Muscle of leg (tissue), 11 donors: ENCODE measurements around the gene HES1. TPM values are rescaled to one million over a fixed set of nuclear protein-coding genes. Genes with fewer than 3 reads are reported as not detected.
A peak's percentile ranks its signal among the peaks of the same experiment; 100 is the strongest.

Source experiments
- DNase-seq: peaks from one replicate; pipeline ENCODE4 v3.0.0; 2013
- H3K27ac ChIP-seq: one replicate; pipeline ENCODE4 v1.5.1; 2013; ENCODE audit warnings: mild to moderate bottlenecking, low read length, control low read depth
- H3K27me3 ChIP-seq: one replicate; pipeline ENCODE4 v1.6.1; 2013; ENCODE audit warnings: low read length; ENCODE audit not compliant: control insufficient read depth, insufficient read depth
- H3K36me3 ChIP-seq: one replicate; pipeline ENCODE4 v1.6.1; 2013; ENCODE audit warnings: low read length; ENCODE audit not compliant: control insufficient read depth, insufficient read depth
- H3K4me1 ChIP-seq: one replicate; pipeline ENCODE4 v1.6.1; 2013; ENCODE audit warnings: low read length; ENCODE audit not compliant: control insufficient read depth, insufficient read depth
- H3K4me3 ChIP-seq: one replicate; pipeline ENCODE4 v1.5.1; 2013; ENCODE audit warnings: low read length, control low read depth
- H3K9me3 ChIP-seq: replicated peaks from 2 replicates; pipeline ENCODE4 v1.6.1; 2013; ENCODE audit warnings: low read depth, low read length; ENCODE audit not compliant: control insufficient read depth
- WGBS: methylation state at CpG from one replicate; pipeline ENCODE4 v1.1.5; 2013; ENCODE audit warnings: missing lambda C conversion rate; ENCODE audit not compliant: insufficient coverage; 5-methylcytosine and 5-hydroxymethylcytosine counted together
- polyA plus RNA-seq, 8 donors: library from polyadenylated mRNA; unstranded; fragments of 120-200 nt; gene quantifications; one replicate each; pipeline versions ENCODE4 v1.2.1 to v1.2.3, GENCODE V29; 2013; ENCODE audit warnings: inconsistent platforms in 1 of 8, low replicate concordance in 1 of 8; ENCODE audit not compliant: insufficient read length in 8 of 8, insufficient read depth in 1 of 8
- total RNA-seq: library from RNA; stranded (reverse); fragments of 120-200 nt; gene quantifications from one replicate; pipeline ENCODE4 v1.2.4, GENCODE V29; 2013

HES1 gene
- total and polyA plus RNA-seq, 9 donors = 26.2 to 45.1 (median 35.4) TPM

- Histone ChIP-seq H3K4me3 (no peak overlapping the region), H3K36me3 (no peaks in the 10 kb centered on the region), H3K27me3 (peaks cover 7% of the 10 kb centered on the region), H3K9me3 (no peaks in the 10 kb centered on the region), H3K27ac (no peak overlapping the region), H3K4me1 (peaks cover 2% of the 10 kb centered on the region)
- 31% methylated on average over 7 of the region's 9 CpGs for WGBS
- DNase-seq = no peak
Measured at GRCh38 chr3:194112120-194113106, 23.5 kb upstream of the HES1 start.

GRCh38 chr3:194114123-194114522 lies 21.8 kb upstream of the HES1 start:
- H3K36me3 ChIP-seq = no peaks in the 10 kb centered on the region
- H3K4me3 ChIP-seq = no peak overlapping the region
- H3K27ac ChIP-seq = no peak overlapping the region
- no peak for DNase-seq
- no peaks in the 10 kb centered on the region for H3K9me3 ChIP-seq
- peaks cover 2% of the 10 kb centered on the region for H3K4me1 ChIP-seq
- WGBS = 76% methylated on average over 5 of the region's 7 CpGs
- peaks cover 9% of the 10 kb centered on the region for H3K27me3 ChIP-seq

- Histone ChIP-seq H3K27ac (no peak overlapping the region), H3K9me3 (no peaks in the 10 kb centered on the region), H3K27me3 (peaks cover 10% of the 10 kb centered on the region), H3K36me3 (no peaks in the 10 kb centered on the region), H3K4me1 (peaks cover 2% of the 10 kb centered on the region), H3K4me3 (no peak overlapping the region)
- DNase-seq = no peak
- 42% methylated on average over 5 of the region's 12 CpGs for WGBS
Measured at GRCh38 chr3:194117104-194117845, 18.7 kb upstream of the HES1 start.

GRCh38 chr3:194118920-194119319 lies 17.0 kb upstream of the HES1 start:
- WGBS = 79% methylated on average over 7 of the region's 7 CpGs
- peaks cover 15% of the 10 kb centered on the region for H3K27me3 ChIP-seq
- no peak overlapping the region for H3K27ac ChIP-seq
- H3K4me1 ChIP-seq = no peaks in the 10 kb centered on the region
- no peak overlapping the region for H3K4me3 ChIP-seq
- no peaks in the 10 kb centered on the region for H3K9me3 ChIP-seq
- H3K36me3 ChIP-seq = no peaks in the 10 kb centered on the region
- no peak for DNase-seq

- Histone ChIP-seq H3K27ac (no peak overlapping the region), H3K4me1 (no peaks in the 10 kb centered on the region), H3K4me3 (no peak overlapping the region), H3K9me3 (no peaks in the 10 kb centered on the region), H3K27me3 (peaks cover 15% of the 10 kb centered on the region), H3K36me3 (no peaks in the 10 kb centered on the region)
- no peak for DNase-seq
- WGBS = 80% methylated on average over 4 of the region's 6 CpGs
Measured at GRCh38 chr3:194119831-194120590, 15.9 kb upstream of the HES1 start.

GRCh38 chr3:194120789-194121770 lies 14.9 kb upstream of the HES1 start:
- peak; percentile 17 for DNase-seq
- Histone ChIP-seq H3K36me3 (no peaks in the 10 kb centered on the region), H3K27ac (no peak overlapping the region), H3K4me1 (no peaks in the 10 kb centered on the region), H3K9me3 (no peaks in the 10 kb centered on the region), H3K27me3 (peaks cover 13% of the 10 kb centered on the region), H3K4me3 (no peak overlapping the region)
- WGBS = 84% methylated on average over 5 of the region's 13 CpGs

GRCh38 chr3:194121891-194122631 lies 13.9 kb upstream of the HES1 start:
- Histone ChIP-seq H3K36me3 (no peaks in the 10 kb centered on the region), H3K27ac (no peak overlapping the region), H3K9me3 (no peaks in the 10 kb centered on the region), H3K4me1 (no peaks in the 10 kb centered on the region), H3K4me3 (no peak overlapping the region), H3K27me3 (peaks cover 13% of the 10 kb centered on the region)
- DNase-seq = no peak
- WGBS = 70% methylated on average over 2 of the region's 8 CpGs

- DNase-seq = no peak
- Histone ChIP-seq H3K4me1 (no peaks in the 10 kb centered on the region), H3K27me3 (peaks cover 20% of the 10 kb centered on the region), H3K36me3 (no peaks in the 10 kb centered on the region), H3K27ac (no peak overlapping the region), H3K9me3 (no peaks in the 10 kb centered on the region), H3K4me3 (no peak overlapping the region)
- no CpG with 5 or more reads among the region's 6 CpGs for WGBS
Measured at GRCh38 chr3:194123726-194124125, 12.2 kb upstream of the HES1 start.

- Histone ChIP-seq H3K4me1 (peaks cover 3% of the 10 kb centered on the region), H3K27ac (no peak overlapping the region), H3K27me3 (peaks cover 16% of the 10 kb centered on the region), H3K9me3 (no peaks in the 10 kb centered on the region), H3K4me3 (no peak overlapping the region), H3K36me3 (no peaks in the 10 kb centered on the region)
- DNase-seq = no peak
- WGBS = 92% methylated on average over 2 of the region's 4 CpGs
Measured at GRCh38 chr3:194124193-194124592, 11.8 kb upstream of the HES1 start.
